Heart left ventricle (tissue), 16 donors: ENCODE results near the gene ADSS1. TPM values are rescaled to one million over a fixed set of nuclear protein-coding genes. Genes with fewer than 3 reads are reported as not detected.

Source experiments
- ATAC-seq, 4 donors: fragments of 200-7000 bp; cut with Tn5 transposase; one replicate each; pipeline ENCODE4 v1.9.1; 2020 to 2022; ENCODE audit warnings: moderate library complexity in 4 of 4, mild to moderate bottlenecking in 3 of 4, moderate number of reproducible peaks in 1 of 4
- DNase-seq, 5 donors: peaks; one replicate each; pipeline ENCODE4 v3.0.0-alpha.2; 2020
- H3K27ac ChIP-seq, 12 donors: fragments of 200-600 bp; sonication (generic) in 4 of 12; one replicate each; pipeline versions ENCODE4 v1.5.0 to v1.8.0; 2016 to 2022; ENCODE audit warnings: mild to moderate bottlenecking in 2 of 12
- H3K27me3 ChIP-seq, 9 donors: fragments of 200-600 bp; sonication (generic) in 2 of 9; one replicate each; pipeline versions ENCODE4 v1.5.1 to v1.8.0; 2016 to 2022; ENCODE audit warnings: mild to moderate bottlenecking in 3 of 9
- H3K36me3 ChIP-seq, 9 donors: fragments of 200-600 bp; sonication (generic) in 2 of 9; one replicate each; pipeline versions ENCODE4 v1.5.0 to v1.8.0; 2018 to 2022; ENCODE audit warnings: mild to moderate bottlenecking in 2 of 9
- H3K4me1 ChIP-seq, 12 donors: fragments of 200-600 bp; sonication (generic) in 4 of 12; one replicate each; pipeline versions ENCODE4 v1.5.0 to v1.8.0; 2016 to 2022; ENCODE audit warnings: mild to moderate bottlenecking in 3 of 12
- H3K4me3 ChIP-seq, 12 donors: fragments of 200-600 bp; sonication (generic) in 4 of 12; one replicate each; pipeline versions ENCODE4 v1.5.0 to v1.8.0; 2017 to 2022; ENCODE audit warnings: mild to moderate bottlenecking in 9 of 12, moderate library complexity in 4 of 12
- H3K9me3 ChIP-seq, 12 donors: fragments of 200-600 bp; sonication (generic) in 4 of 12; one replicate each; pipeline versions ENCODE4 v1.5.0 to v1.8.0; 2016 to 2022; ENCODE audit warnings: mild to moderate bottlenecking in 1 of 12
- CTCF ChIP-seq, 12 donors: fragments of 200-600 bp; sonication (generic) in 4 of 12; IDR thresholded peaks; one replicate each; pipeline versions ENCODE4 v1.5.0 to v1.8.0; 2018 to 2022; ENCODE audit warnings: antibody characterized with exemption in 12 of 12, mild to moderate bottlenecking in 5 of 12
- POLR2A ChIP-seq, 2 donors: fragments of 450-650 bp; IDR thresholded peaks; one replicate each; pipeline ENCODE4 v1.6.1; 2017; ENCODE audit warnings: antibody characterized with exemption in 2 of 2, mild to moderate bottlenecking in 2 of 2, moderate library complexity in 2 of 2
- WGBS, 4 donors: extraction: QIAGEN DNeasy Blood & Tissue Kit in 2 of 4; methylation state at CpG; one replicate each; pipeline versions ENCODE4 v1.1.5 to v1.1.7; 2013 to 2018; 5-methylcytosine and 5-hydroxymethylcytosine counted together
- intact Hi-C, 10 donors: fragments of 100-400 bp; cut with DNase I; formaldehyde crosslinking; loops; one replicate each; pipeline versions ENCODE4 v1.11.1 to v1.14.2; 2022
- polyA plus RNA-seq, 2 donors: library from polyadenylated mRNA; stranded (reverse); fragments of 200-250 nt; gene quantifications; one replicate each; pipeline ENCODE4 v1.2.3, GENCODE V29; 2013
- total RNA-seq, 9 donors: library from RNA; depleted of rRNA in 2 of 9; stranded (reverse); fragments of >200 nt in 2 of 9; fragmentation: NEBNext Ultra II Directional in 3 of 9; extraction: Animal tissue kit (Norgen Biotek cat#: 25700) in 3 of 9; gene quantifications; one replicate each; pipeline versions ENCODE4 v1.1.0 to v1.2.4, GENCODE V29; 2016 to 2023
- donor health status: ischemic (EF 13 %, LVEDD 7.1; RV severe dilation, severe dysfunction).
- donor health status: healthy with polysubstance abuse.
- donor health status: DM: no; HTN: yes; CAD: no.
- donor health status: DM: no; HTN: no; CAD: no.
- donor health status: ischemic (EF 25% LVEDD 6.9; RV normal size, moderate dysfunction).
- donor health status: ischemic (EF 25% LVEDD 5.7; RV mildly dilated, moderate dysfunction).
- donor health status: healthy.
- donor health status: DM: yes; HTN: yes; CAD: no.
- donor health status: ischemic (EF 35%, LVEDD 5.7; RV mildly dilated, moderate dysfunction).
- donor health status: nonischemic (EF 11% LVEDD 7.7; RV severe dilation, severe dysfunction).
- donor health status: DM: yes; HTN: yes; CAD: no.
- donor health status: PGD.
- donor health status: ischemic (EF 29% LVEDD 5.4; RV normal size, mild dysfunction).
- donor health status: nonischemic (EF 23%, LVEDD 6.1; RV moderate dilation, normal function).

ADSS1 gene
- total and polyA plus RNA-seq, 11 donors, result 64.7 to 258 (median 160) TPM

DNA sequence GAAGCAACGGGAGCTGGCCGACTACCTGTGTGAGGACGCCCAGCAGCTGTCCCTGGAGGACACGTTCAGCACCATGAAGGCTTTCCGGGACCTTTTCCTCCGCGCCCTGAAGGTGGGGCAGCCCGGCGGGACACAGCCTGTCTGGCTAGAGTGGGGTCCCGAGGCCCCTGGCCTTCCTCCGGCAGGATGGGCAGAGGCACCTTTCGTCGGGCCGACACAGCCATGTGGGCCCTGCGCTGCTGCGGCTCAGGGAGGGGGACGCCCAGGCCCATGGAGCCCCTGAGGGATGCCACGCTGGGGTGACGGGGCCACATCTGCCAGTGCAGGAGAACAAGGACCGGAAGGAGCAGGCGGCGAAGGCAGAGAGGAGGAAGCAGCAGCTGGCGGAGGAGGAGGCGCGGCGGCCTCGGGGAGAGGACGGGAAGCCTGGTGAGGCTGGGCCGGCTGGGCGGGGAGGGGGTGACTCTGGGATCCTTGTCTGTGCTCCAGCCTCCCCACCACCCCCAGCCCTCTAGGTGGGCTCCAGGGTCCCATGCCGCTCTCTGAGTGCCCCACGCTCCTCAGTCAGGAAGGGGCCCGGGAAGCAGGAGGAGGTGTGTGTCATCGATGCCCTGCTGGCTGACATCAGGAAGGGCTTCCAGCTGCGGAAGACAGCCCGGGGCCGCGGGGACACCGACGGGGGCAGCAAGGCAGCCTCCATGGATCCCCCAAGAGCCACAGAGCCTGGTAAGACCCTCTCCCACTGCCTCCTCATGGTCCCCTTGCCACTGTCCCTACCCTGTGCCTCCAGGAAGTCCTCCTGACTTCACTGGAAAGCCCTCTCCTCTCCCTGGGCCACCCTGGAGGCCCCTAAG lies 10.9 kb upstream of the ADSS1 start:
- intact Hi-C loops, result loop anchor here in 1 of 10 donors (10.0 kb wide), 1 partner anchor 128 kb away; no protein-coding TSS in a partner anchor
- TF ChIP-seq POLR2A (IDR thresholded peaks at IDR 0.05), result no peak
- no peak for TF ChIP-seq CTCF (IDR thresholded peaks at IDR 0.05)
- Histone ChIP-seq H3K4me1 (peaks cover 0 to 29% (median 8%) of the 10 kb centered on the region in 12 donors), H3K27me3 (no peaks in the 10 kb centered on the region), H3K9me3 (no peaks in the 10 kb centered on the region), H3K27ac (no peak overlapping the region), H3K36me3 (peaks cover 0 to 80% (median 73%) of the 10 kb centered on the region in 9 donors), H3K4me3 (no peak overlapping the region)
- no peak for DNase-seq
- ATAC-seq, result no peak
- 91 to 92% (median 91%) methylated on average over 35 to 40 of the region's 40 CpGs for WGBS, 4 donors

DNA sequence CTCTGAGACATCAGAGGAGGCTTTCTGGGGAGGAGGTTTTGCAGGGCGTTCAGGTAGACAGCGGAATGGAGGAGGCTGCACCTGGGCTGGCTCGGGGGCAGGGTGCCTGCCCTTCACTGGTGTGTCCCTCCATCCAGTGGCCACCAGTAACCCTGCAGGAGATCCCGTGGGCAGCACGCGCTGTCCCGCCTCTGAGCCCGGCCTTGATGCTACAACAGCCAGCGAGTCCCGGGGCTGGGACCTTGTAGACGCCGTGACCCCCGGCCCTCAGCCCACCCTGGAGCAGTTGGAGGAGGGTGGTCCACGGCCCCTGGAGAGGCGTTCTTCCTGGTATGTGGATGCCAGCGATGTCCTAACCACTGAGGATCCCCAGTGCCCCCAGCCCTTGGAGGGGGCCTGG lies 10.0 kb upstream of the ADSS1 start:
- DNase-seq (no peak), ATAC-seq (no peak)
- Histone ChIP-seq H3K4me3 (no peak overlapping the region), H3K4me1 (peaks cover 0 to 29% (median 11%) of the 10 kb centered on the region in 12 donors), H3K27me3 (no peaks in the 10 kb centered on the region), H3K27ac (no peak overlapping the region), H3K36me3 (peaks cover 0 to 86% (median 77%) of the 10 kb centered on the region in 9 donors), H3K9me3 (no peaks in the 10 kb centered on the region)
- WGBS, 4 donors, result 90 to 96% (median 93%) methylated on average over 15 to 16 of the region's 16 CpGs
- intact Hi-C loops, result loop anchor here in 1 of 10 donors (10.0 kb wide), 1 partner anchor 129 kb away; no protein-coding TSS in a partner anchor
- TF ChIP-seq CTCF (IDR thresholded peaks at IDR 0.05) (no peak), POLR2A (IDR thresholded peaks at IDR 0.05) (no peak)

DNA sequence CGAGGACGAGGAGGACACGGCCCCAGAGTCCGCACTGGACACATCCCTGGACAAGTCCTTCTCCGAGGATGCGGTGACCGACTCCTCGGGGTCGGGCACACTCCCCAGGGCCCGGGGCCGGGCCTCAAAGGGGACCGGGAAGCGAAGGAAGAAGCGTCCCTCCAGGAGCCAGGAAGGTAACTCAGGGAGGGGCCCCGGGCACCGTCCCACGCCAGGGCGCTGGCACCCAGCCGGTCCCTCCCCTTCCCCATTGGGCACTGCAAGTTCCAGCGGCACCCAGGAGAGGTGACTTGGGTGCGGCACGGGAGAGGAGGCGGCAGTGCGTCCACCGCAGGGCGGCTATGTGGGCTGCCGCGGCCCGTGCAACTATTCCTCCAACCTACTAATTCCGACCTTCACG lies 9.3 kb upstream of the ADSS1 start:
- Histone ChIP-seq H3K9me3 (no peaks in the 10 kb centered on the region), H3K27me3 (no peaks in the 10 kb centered on the region), H3K4me1 (peaks cover 0 to 28% (median 10%) of the 10 kb centered on the region in 12 donors), H3K27ac (no peak overlapping the region), H3K4me3 (no peak overlapping the region), H3K36me3 (peaks cover 0 to 86% (median 76%) of the 10 kb centered on the region in 9 donors)
- TF ChIP-seq POLR2A (IDR thresholded peaks at IDR 0.05) (no peak), CTCF (IDR thresholded peaks at IDR 0.05) (no peak)
- ATAC-seq, result no peak
- WGBS, 4 donors, result 94 to 97% (median 95%) methylated on average over 29 to 31 of the region's 31 CpGs
- DNase-seq, result no peak
- intact Hi-C loops, result loop anchor here in 1 of 10 donors (10.0 kb wide), 1 partner anchor 130 kb away; no protein-coding TSS in a partner anchor

DNA sequence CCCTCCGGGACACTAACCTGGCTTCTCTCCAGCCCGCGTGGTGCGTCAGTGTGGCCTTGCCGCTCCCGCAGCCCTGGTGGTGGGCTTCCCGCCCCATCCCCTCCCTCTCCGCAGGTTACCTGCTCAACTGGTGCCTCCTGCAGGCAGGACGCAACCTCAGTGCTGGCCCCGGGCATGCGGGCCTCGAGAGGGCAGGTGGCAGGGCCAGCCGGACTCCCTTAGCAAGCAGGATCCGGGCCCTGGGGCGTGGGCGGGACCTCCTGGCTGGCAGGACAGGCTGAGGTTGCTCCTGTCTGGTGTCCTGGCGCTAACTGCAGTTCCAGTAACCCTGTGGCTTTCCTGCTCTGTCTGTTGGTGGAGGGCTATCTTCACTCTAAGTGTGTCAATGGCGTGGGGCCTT lies 8.6 kb upstream of the ADSS1 start:
- intact Hi-C loops, result loop anchor here in 1 of 10 donors (10.0 kb wide), 1 partner anchor 131 kb away; no protein-coding TSS in a partner anchor
- H3K9me3 ChIP-seq, result no peaks in the 10 kb centered on the region
- DNase-seq (no peak), ATAC-seq (no peak)
- 89 to 90% (median 89%) methylated on average over 10 to 18 of the region's 18 CpGs for WGBS, 4 donors
- no peak overlapping the region for H3K4me3 ChIP-seq
- H3K4me1 ChIP-seq, result peaks cover 0 to 27% (median 10%) of the 10 kb centered on the region in 12 donors
- H3K27me3 ChIP-seq, result no peaks in the 10 kb centered on the region
- H3K36me3 ChIP-seq, result peaks cover 0 to 83% (median 73%) of the 10 kb centered on the region in 9 donors
- no peak overlapping the region for H3K27ac ChIP-seq
- TF ChIP-seq CTCF (IDR thresholded peaks at IDR 0.05), result no peak
- TF ChIP-seq POLR2A (IDR thresholded peaks at IDR 0.05), result no peak
